ENCODE results near the gene SH2D5.

DNA sequence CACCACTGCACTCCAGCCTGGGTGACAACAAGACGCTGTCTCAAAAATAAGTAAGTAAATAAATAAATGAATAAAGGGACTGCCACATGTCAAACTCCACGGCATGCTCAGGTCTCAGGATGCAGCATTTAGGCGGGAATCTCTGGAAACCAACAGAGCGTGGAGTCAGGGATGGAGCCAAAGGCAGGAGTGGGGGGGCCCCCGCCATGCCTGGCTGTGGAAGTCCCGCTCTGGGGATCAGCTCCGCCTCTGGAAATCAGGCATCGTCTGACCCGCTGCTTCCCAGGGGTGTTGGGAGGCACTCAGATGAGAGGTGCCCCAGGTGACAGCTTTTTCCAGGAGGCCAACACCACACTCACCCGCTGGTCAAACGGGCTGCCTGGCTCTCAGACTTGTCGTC is 34.9 kb downstream of the SH2D5 start:
- TF ChIP-seq, protein P1, sequence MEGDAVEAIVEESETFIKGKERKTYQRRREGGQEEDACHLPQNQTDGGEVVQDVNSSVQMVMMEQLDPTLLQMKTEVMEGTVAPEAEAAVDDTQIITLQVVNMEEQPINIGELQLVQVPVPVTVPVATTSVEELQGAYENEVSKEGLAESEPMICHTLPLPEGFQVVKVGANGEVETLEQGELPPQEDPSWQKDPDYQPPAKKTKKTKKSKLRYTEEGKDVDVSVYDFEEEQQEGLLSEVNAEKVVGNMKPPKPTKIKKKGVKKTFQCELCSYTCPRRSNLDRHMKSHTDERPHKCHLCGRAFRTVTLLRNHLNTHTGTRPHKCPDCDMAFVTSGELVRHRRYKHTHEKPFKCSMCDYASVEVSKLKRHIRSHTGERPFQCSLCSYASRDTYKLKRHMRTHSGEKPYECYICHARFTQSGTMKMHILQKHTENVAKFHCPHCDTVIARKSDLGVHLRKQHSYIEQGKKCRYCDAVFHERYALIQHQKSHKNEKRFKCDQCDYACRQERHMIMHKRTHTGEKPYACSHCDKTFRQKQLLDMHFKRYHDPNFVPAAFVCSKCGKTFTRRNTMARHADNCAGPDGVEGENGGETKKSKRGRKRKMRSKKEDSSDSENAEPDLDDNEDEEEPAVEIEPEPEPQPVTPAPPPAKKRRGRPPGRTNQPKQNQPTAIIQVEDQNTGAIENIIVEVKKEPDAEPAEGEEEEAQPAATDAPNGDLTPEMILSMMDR (IDR thresholded peaks at IDR 0.05; ENCODE audit: insufficient read depth, low read length): no peak
- TF ChIP-seq POLR2AphosphoS5 (IDR thresholded peaks at IDR 0.05; ENCODE audit: low read depth) (no peak), GABPA (IDR thresholded peaks at IDR 0.05; ENCODE audit: low read depth) (no peak), REST (IDR thresholded peaks at IDR 0.05; ENCODE audit: insufficient replicate concordance, low read depth) (no peak), SPI1 (IDR thresholded peaks at IDR 0.05; ENCODE audit: borderline replicate concordance, low read depth) (no peak)
